Ishikawa (cell line): ENCODE measurements around the gene KRTAP5-5.

Experiments
- CEBPB ChIP-seq: IDR thresholded peaks from 2 replicates; pipeline ENCODE4 v1.6.1; 2012
- CREB1 ChIP-seq: IDR thresholded peaks from 2 replicates; pipeline ENCODE4 v1.6.1; 2012; ENCODE audit warnings: low read depth
- EGR1 ChIP-seq: IDR thresholded peaks from 2 replicates; pipeline ENCODE4 v1.6.1; 2012
- EP300 ChIP-seq: IDR thresholded peaks from 2 replicates; pipeline ENCODE4 v1.6.1; 2012; ENCODE audit warnings: borderline replicate concordance
- FOXM1 ChIP-seq: IDR thresholded peaks from 2 replicates; pipeline ENCODE4 v1.6.1; 2012; ENCODE audit warnings: low read depth, borderline replicate concordance
- MAX ChIP-seq: IDR thresholded peaks from 2 replicates; pipeline ENCODE4 v1.6.1; 2012
- NFIC ChIP-seq: IDR thresholded peaks from 2 replicates; pipeline ENCODE4 v1.6.1; 2012
- RAD21 ChIP-seq: IDR thresholded peaks from 2 replicates; pipeline ENCODE4 v1.6.1; 2012; ENCODE audit warnings: low read depth
- REST ChIP-seq: IDR thresholded peaks from 2 replicates; pipeline ENCODE4 v1.6.1; 2012; ENCODE audit warnings: low read depth, mild to moderate bottlenecking
- TAF1 ChIP-seq: IDR thresholded peaks from 2 replicates; pipeline ENCODE4 v1.6.1; 2012; ENCODE audit warnings: low read depth, mild to moderate bottlenecking
- TCF12 ChIP-seq: IDR thresholded peaks from 2 replicates; pipeline ENCODE4 v1.6.1; 2012; ENCODE audit warnings: low read depth
- TEAD4 ChIP-seq: IDR thresholded peaks from 2 replicates; pipeline ENCODE4 v1.6.1; 2012
- USF1 ChIP-seq: IDR thresholded peaks from 2 replicates; pipeline ENCODE4 v1.6.1; 2012
- YY1 ChIP-seq: IDR thresholded peaks from 2 replicates; pipeline ENCODE4 v1.6.1; 2012; ENCODE audit warnings: low read depth
- ZBTB7A ChIP-seq: IDR thresholded peaks from 2 replicates; pipeline ENCODE4 v1.6.1; 2012; ENCODE audit warnings: low read depth

KRTAP5-5 gene

GRCh38 chr11:1603629-1604028, 25.9 kb upstream of the KRTAP5-5 start:
- TF ChIP-seq TEAD4 (no peak), NFIC (no peak), RAD21 (no peak), USF1 (no peak), ZBTB7A (no peak), MAX (no peak), FOXM1 (no peak), TCF12 (no peak), CREB1 (no peak), TAF1 (no peak), REST (no peak), CEBPB (no peak), EP300 (no peak), YY1 (no peak), EGR1 (no peak)

GRCh38 chr11:1604181-1604580, 25.4 kb upstream of the KRTAP5-5 start:
- TF ChIP-seq ZBTB7A (no peak), TAF1 (no peak), EGR1 (no peak), YY1 (no peak), NFIC (no peak), CREB1 (no peak)

- no peak for TF ChIP-seq USF1
- no peak for TF ChIP-seq TEAD4
- TF ChIP-seq TAF1 = no peak
- TF ChIP-seq EGR1 = no peak
- no peak for TF ChIP-seq REST
- no peak for TF ChIP-seq NFIC
- TF ChIP-seq FOXM1 = no peak
- no peak for TF ChIP-seq YY1
- no peak for TF ChIP-seq CEBPB
- TF ChIP-seq ZBTB7A = no peak
- no peak for TF ChIP-seq MAX
Measured at GRCh38 chr11:1604711-1605110, 24.9 kb upstream of the KRTAP5-5 start.

GRCh38 chr11:1608363-1608762, 21.2 kb upstream of the KRTAP5-5 start, which contains the start of gene KRTAP5-3:
KRTAP5-3 (minus strand) TSS chr11:1608463; CDS start chr11:1608385, 78 bp downstream.
- TF ChIP-seq MAX = no peak
- TF ChIP-seq RAD21 = no peak
- TF ChIP-seq TEAD4 = no peak
- TF ChIP-seq CREB1 = no peak
- TF ChIP-seq TCF12 = no peak
- TF ChIP-seq YY1 = no peak
- TF ChIP-seq NFIC = no peak
- no peak for TF ChIP-seq CEBPB
- no peak for TF ChIP-seq FOXM1
- TF ChIP-seq EGR1 = no peak
- no peak for TF ChIP-seq USF1
- no peak for TF ChIP-seq ZBTB7A
- no peak for TF ChIP-seq REST
